HG03066 (cell line): ENCODE data around the gene FASLG.
"Not testable (repeated sequence)": the region's sequence is repeated elsewhere in the genome, so short reads cannot be mapped to it uniquely, and the experiment has no call there.

Experiments used
- ATAC-seq: cut with Tn5 transposase; IDR thresholded peaks from one replicate; pipeline ENCODE4 v1.9.1; 2021; ENCODE audit warnings: low read depth; ENCODE audit not compliant: unreplicated experiment

Gene FASLG

GRCh38 chr1:172679000-172679772 lies 20.3 kb downstream of the FASLG start:
- ATAC-seq: no peak

GRCh38 chr1:172680244-172680643 lies 21.3 kb downstream of the FASLG start:
- no peak for ATAC-seq

- no peak for ATAC-seq
Observed at GRCh38 chr1:172680733-172681275, 21.9 kb downstream of the FASLG start.

GRCh38 chr1:172682812-172683211 lies 23.9 kb downstream of the FASLG start:
- ATAC-seq: no peak

GRCh38 chr1:172686143-172686542 lies 27.2 kb downstream of the FASLG start:
- ATAC-seq: no peak

GRCh38 chr1:172688428-172689085 lies 29.7 kb downstream of the FASLG start:
- ATAC-seq: not testable (repeated sequence)

GRCh38 chr1:172690925-172691324 lies 32.0 kb downstream of the FASLG start:
- not testable (repeated sequence) for ATAC-seq

GRCh38 chr1:172697534-172698002 lies 38.7 kb downstream of the FASLG start:
- no peak for ATAC-seq

- no peak for ATAC-seq
Observed at GRCh38 chr1:172698224-172698623, 39.3 kb downstream of the FASLG start.

GRCh38 chr1:172699111-172699510 lies 40.2 kb downstream of the FASLG start:
- ATAC-seq: peak; percentile 68

- no peak for ATAC-seq
Observed at GRCh38 chr1:172699695-172700227, 40.9 kb downstream of the FASLG start.

GRCh38 chr1:172700556-172700955 lies 41.7 kb downstream of the FASLG start:
- no peak for ATAC-seq

- no peak for ATAC-seq
Observed at GRCh38 chr1:172704001-172704400, 45.1 kb downstream of the FASLG start.

- no peak for ATAC-seq
Observed at GRCh38 chr1:172704420-172705210, 45.7 kb downstream of the FASLG start.

- ATAC-seq: no peak
Observed at GRCh38 chr1:172708452-172708851, 49.5 kb downstream of the FASLG start.

- ATAC-seq: no peak
Observed at GRCh38 chr1:172711558-172711957, 52.7 kb downstream of the FASLG start.

- ATAC-seq: no peak
Observed at GRCh38 chr1:172713466-172713865, 54.6 kb downstream of the FASLG start.
